Measurements from ENCODE around the gene ZSCAN5A.
"Not testable (repeated sequence)": the region's sequence is repeated elsewhere in the genome, so short reads cannot be mapped to it uniquely, and the experiment has no call there.

Gene ZSCAN5A

GRCh38 chr19:56312787-56313657 lies 1.6 kb downstream of the ZSCAN5A start:
- peak; percentile 38 for FAIRE-seq
- DNase-seq (ENCODE audit: insufficient read length, low spot score) = no peak
- no peak for TF ChIP-seq CTCF (IDR thresholded peaks at IDR 0.05; ENCODE audit: insufficient read depth, missing control alignments)

GRCh38 chr19:56312342-56312741 lies 2.3 kb downstream of the ZSCAN5A start:
- no peak for DNase-seq (ENCODE audit: insufficient read length, low spot score)
- no peak for TF ChIP-seq CTCF (IDR thresholded peaks at IDR 0.05; ENCODE audit: insufficient read depth, missing control alignments)
- FAIRE-seq = no peak

GRCh38 chr19:56310462-56310861 lies 4.2 kb downstream of the ZSCAN5A start:
- DNase-seq (ENCODE audit: insufficient read length, low spot score) (no peak), FAIRE-seq (no peak)
- TF ChIP-seq CTCF (IDR thresholded peaks at IDR 0.05; ENCODE audit: insufficient read depth, missing control alignments) = no peak

GRCh38 chr19:56309511-56310185 lies 5.0 kb downstream of the ZSCAN5A start:
- FAIRE-seq = no peak
- no peak for DNase-seq (ENCODE audit: insufficient read length, low spot score)
- TF ChIP-seq CTCF (IDR thresholded peaks at IDR 0.05; ENCODE audit: insufficient read depth, missing control alignments) = peak; percentile 81

- no peak for FAIRE-seq
- no peak for TF ChIP-seq CTCF (IDR thresholded peaks at IDR 0.05; ENCODE audit: insufficient read depth, missing control alignments)
Measured at GRCh38 chr19:56308792-56309191, 5.8 kb downstream of the ZSCAN5A start.

GRCh38 chr19:56307062-56307461 lies 7.6 kb downstream of the ZSCAN5A start:
- DNase-seq (ENCODE audit: insufficient read length, low spot score); FAIRE-seq: not testable (repeated sequence)

More at GRCh38 chr19:56308792-56309191, 5.8 kb downstream of the ZSCAN5A start:
- no peak for DNase-seq (ENCODE audit: insufficient read length, low spot score)

GRCh38 chr19:56306016-56306415 lies 8.6 kb downstream of the ZSCAN5A start:
- TF ChIP-seq CTCF (IDR thresholded peaks at IDR 0.05; ENCODE audit: insufficient read depth, missing control alignments) = no peak
- FAIRE-seq (no peak), DNase-seq (ENCODE audit: insufficient read length, low spot score) (no peak)
